Endothelial cell of umbilical vein (primary cell): Measurements from ENCODE around the gene TSPAN9. TPM values are rescaled to one million over a fixed set of nuclear protein-coding genes. Genes with fewer than 3 reads are reported as not detected.

ENCODE experiments used
- BruUV-seq: library from RNA; stranded (reverse); fragments of 400-500 nt; replicated peaks from 2 replicates; lab custom pipeline; 2021; lab: Mats Ljungman, UMichigan
- CTCF ChIA-PET: fragments of 300-600, 350-600 bp; sonication (Branson Sonifier 250); formaldehyde crosslinking; loops from one replicate; lab custom pipeline; 2021; ENCODE audit warnings: antibody characterized with exemption, inconsistent platforms; lab: Charles Lee
- POLR2A ChIA-PET: fragments of 300-600, 350-600 bp; sonication (Branson Sonifier 250); formaldehyde crosslinking; loops from one replicate; lab custom pipeline; 2021; ENCODE audit warnings: antibody characterized with exemption, inconsistent platforms; lab: Charles Lee
- DNase-seq: peaks from one replicate; pipeline ENCODE4 v3.0.0-alpha.2; 2011; ENCODE audit warnings: low read depth, low spot score
- FAIRE-seq: peaks from 2 replicates; lab custom pipeline; 2011; peaks lifted over from hg19 to GRCh38; lab: Jason Lieb, UNC
- H2AFZ ChIP-seq: 2 replicates; pipeline ENCODE4 v1.6.0; 2012; ENCODE audit warnings: low read depth, low read length, control low read depth, inconsistent platforms
- H3K27ac ChIP-seq: 2 replicates; pipeline ENCODE4 v1.5.1; 2011; ENCODE audit warnings: low read depth, mild to moderate bottlenecking, control low read depth, low read length, moderate library complexity; ENCODE audit not compliant: insufficient read depth
- H3K27me3 ChIP-seq, 2 experiments: 2 replicates each; pipeline versions ENCODE4 v1.6.0 to v1.6.1; 2011; ENCODE audit warnings: low read length in 2 of 2, mixed read lengths in 1 of 2; ENCODE audit not compliant: control insufficient read depth in 2 of 2, insufficient read depth in 2 of 2
- H3K36me3 ChIP-seq, 2 experiments: 2 replicates in 1 of 2; 3 replicates in 1 of 2; pipeline ENCODE4 v1.5.1; 2011; ENCODE audit warnings: low read length in 2 of 2, mild to moderate bottlenecking in 1 of 2, moderate library complexity in 1 of 2; ENCODE audit not compliant: control insufficient read depth in 2 of 2, insufficient read depth in 2 of 2; ENCODE audit errors: extremely low read depth in 1 of 2
- H3K4me1 ChIP-seq: 3 replicates; pipeline ENCODE4 v1.5.1; 2011; ENCODE audit warnings: mild to moderate bottlenecking, low read length; ENCODE audit not compliant: control insufficient read depth, insufficient read depth; ENCODE audit errors: extremely low read depth
- H3K4me2 ChIP-seq: 2 replicates; pipeline ENCODE4 v1.6.1; 2011; ENCODE audit warnings: low read length, control low read depth, mixed read lengths; ENCODE audit not compliant: insufficient read depth
- H3K4me3 ChIP-seq, 3 experiments: fragments of 200-600 bp in 1 of 3; sonication (generic), shearing (Covaris generic) in 1 of 3; replicated peaks in 1 of 3; 2 replicates each; pipeline ENCODE4 v1.5.1; 2011 to 2016; ENCODE audit warnings: control low read depth in 3 of 3, low read length in 3 of 3, mild to moderate bottlenecking in 2 of 3, inconsistent platforms in 1 of 3, low read depth in 1 of 3, moderate library complexity in 1 of 3; ENCODE audit not compliant: insufficient read depth in 1 of 3
- H3K79me2 ChIP-seq: 2 replicates; pipeline ENCODE4 v1.6.0; 2012; ENCODE audit warnings: low read length, inconsistent platforms; ENCODE audit not compliant: control insufficient read depth, insufficient read depth
- H3K9ac ChIP-seq: replicated peaks from 2 replicates; pipeline ENCODE3; 2011; ENCODE audit warnings: low read length, control low read depth; ENCODE audit not compliant: insufficient read depth; ENCODE audit errors: extremely low read depth
- H3K9me1 ChIP-seq: replicated peaks from 3 replicates; pipeline ENCODE4 v1.6.0; 2011; ENCODE audit warnings: mild to moderate bottlenecking, low read length; ENCODE audit not compliant: control insufficient read depth, insufficient read depth; ENCODE audit errors: extremely low read depth
- H3K9me3 ChIP-seq: replicated peaks from 2 replicates; pipeline ENCODE4 v1.5.1; 2012; ENCODE audit warnings: low read length, inconsistent platforms; ENCODE audit not compliant: control insufficient read depth, insufficient read depth
- H4K20me1 ChIP-seq: replicated peaks from 2 replicates; pipeline ENCODE3; 2011; ENCODE audit warnings: mild to moderate bottlenecking, low read length; ENCODE audit not compliant: control insufficient read depth, insufficient read depth; ENCODE audit errors: extremely low read depth
- EZH2 ChIP-seq: IDR thresholded peaks from 2 replicates; pipeline ENCODE4 v1.6.1; 2012; ENCODE audit warnings: borderline replicate concordance, low read depth, mild to moderate bottlenecking, moderate library complexity, low read length, inconsistent platforms; ENCODE audit not compliant: severe bottlenecking
- FOS ChIP-seq: IDR thresholded peaks from 2 replicates; pipeline ENCODE4 v1.6.1; 2011; ENCODE audit warnings: mild to moderate bottlenecking, low read length, moderate library complexity, borderline replicate concordance; ENCODE audit not compliant: insufficient read depth
- GATA2 ChIP-seq: IDR thresholded peaks from 2 replicates; pipeline ENCODE4 v1.7.0; 2011; ENCODE audit warnings: low read depth, mild to moderate bottlenecking, moderate library complexity, mixed read lengths, low read length; ENCODE audit not compliant: insufficient read length, insufficient read depth
- JUN ChIP-seq: IDR thresholded peaks from 2 replicates; pipeline ENCODE4 v1.6.1; 2011; ENCODE audit warnings: borderline replicate concordance, low read depth; ENCODE audit not compliant: insufficient read length, insufficient read depth
- MYC ChIP-seq: IDR thresholded peaks from one replicate; pipeline ENCODE4 v1.6.1; 2011; ENCODE audit warnings: mild to moderate bottlenecking, low read depth, low read length
- POLR2A ChIP-seq: IDR thresholded peaks from 2 replicates; pipeline ENCODE4 v1.6.1; 2012; ENCODE audit warnings: low read depth, mild to moderate bottlenecking, control low read depth, low read length
- POLR2AphosphoS5 ChIP-seq: IDR thresholded peaks from 2 replicates; pipeline ENCODE4 v1.6.1; 2012; ENCODE audit warnings: low read depth, mild to moderate bottlenecking, control low read depth, low read length, moderate library complexity; ENCODE audit not compliant: insufficient read depth
- dilution Hi-C: fragments of 300-500 bp; cut with MboI; formaldehyde crosslinking; loops from one replicate; pipeline ENCODE4 v1.15.0; 2019; ENCODE audit warnings: low sequenced_read_pairs; ENCODE audit not compliant: extremely low pct_ligation_motif_present
- intact Hi-C: fragments of 100-400 bp; cut with micrococcal nuclease; formaldehyde crosslinking; loops from one replicate; pipeline ENCODE4 v1.10.0; 2022
- polyA plus RNA-seq, 4 experiments: library from polyadenylated mRNA; depleted of rRNA in 3 of 4; stranded (reverse) in 3 of 4; unstranded in 1 of 4; fragments of >200 nt; gene quantifications; 2 replicates each; pipeline versions ENCODE4 v1.2.1 to v1.2.3, GENCODE V29; 2011 to 2012; ENCODE audit warnings: missing spikeins in 1 of 4
- total RNA-seq: library from RNA; stranded (reverse); gene quantifications from 2 replicates; pipeline ENCODE4 v1.2.3, GENCODE V29; 2021
- TF ChIP-seq, protein P1 (sequence below): IDR thresholded peaks from 2 replicates; pipeline ENCODE4 v1.6.1; 2011; ENCODE audit not compliant: insufficient read depth, insufficient read length
- TF ChIP-seq, protein P2 (sequence below), 2 donors: IDR thresholded peaks; 1 replicate in 1 of 2; 2 replicates in 1 of 2; pipeline ENCODE4 v1.5.1; 2011; ENCODE audit warnings: low read length in 2 of 2, mild to moderate bottlenecking in 2 of 2, moderate library complexity in 2 of 2, control low read depth in 1 of 2, inconsistent platforms in 1 of 2, low read depth in 1 of 2; ENCODE audit not compliant: insufficient read depth in 1 of 2; ENCODE audit errors: extremely low read depth in 1 of 2

TSPAN9 gene
- total and polyA plus RNA-seq, 2 donors (not counting 3 experiments of a cell fraction or from before 2014, with no cell fraction given): 43.3 to 66.8 TPM

- BruUV-seq: no TSS peak
- intact Hi-C loops: no loop called here
- ChIA-PET POLR2A (interaction anchor here (0.6 kb wide), 1 partner anchor 8 kb away, joined by 4 read pairs; no protein-coding TSS in a partner anchor), CTCF (interaction anchor here (0.8 to 1.4 kb wide), 3 partner anchors 25 to 93 kb away, joined by 4 to 5 read pairs (median 4); no protein-coding TSS in a partner anchor)
- H2AFZ ChIP-seq: no peak overlapping the region
- TF ChIP-seq, protein P1, sequence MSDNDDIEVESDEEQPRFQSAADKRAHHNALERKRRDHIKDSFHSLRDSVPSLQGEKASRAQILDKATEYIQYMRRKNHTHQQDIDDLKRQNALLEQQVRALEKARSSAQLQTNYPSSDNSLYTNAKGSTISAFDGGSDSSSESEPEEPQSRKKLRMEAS: no peak
- TF ChIP-seq EZH2 (no peak), MYC (no peak), POLR2A (no peak), POLR2AphosphoS5 (no peak), FOS (no peak), GATA2 (no peak), JUN (no peak)
- TF ChIP-seq, protein P2, sequence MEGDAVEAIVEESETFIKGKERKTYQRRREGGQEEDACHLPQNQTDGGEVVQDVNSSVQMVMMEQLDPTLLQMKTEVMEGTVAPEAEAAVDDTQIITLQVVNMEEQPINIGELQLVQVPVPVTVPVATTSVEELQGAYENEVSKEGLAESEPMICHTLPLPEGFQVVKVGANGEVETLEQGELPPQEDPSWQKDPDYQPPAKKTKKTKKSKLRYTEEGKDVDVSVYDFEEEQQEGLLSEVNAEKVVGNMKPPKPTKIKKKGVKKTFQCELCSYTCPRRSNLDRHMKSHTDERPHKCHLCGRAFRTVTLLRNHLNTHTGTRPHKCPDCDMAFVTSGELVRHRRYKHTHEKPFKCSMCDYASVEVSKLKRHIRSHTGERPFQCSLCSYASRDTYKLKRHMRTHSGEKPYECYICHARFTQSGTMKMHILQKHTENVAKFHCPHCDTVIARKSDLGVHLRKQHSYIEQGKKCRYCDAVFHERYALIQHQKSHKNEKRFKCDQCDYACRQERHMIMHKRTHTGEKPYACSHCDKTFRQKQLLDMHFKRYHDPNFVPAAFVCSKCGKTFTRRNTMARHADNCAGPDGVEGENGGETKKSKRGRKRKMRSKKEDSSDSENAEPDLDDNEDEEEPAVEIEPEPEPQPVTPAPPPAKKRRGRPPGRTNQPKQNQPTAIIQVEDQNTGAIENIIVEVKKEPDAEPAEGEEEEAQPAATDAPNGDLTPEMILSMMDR (IDR thresholded peaks at IDR 0.05; ENCODE audit: extremely low read depth in 1 of 2, insufficient read depth in 1 of 2, low read depth in 1 of 2, low read length in 2 of 2): no peak
- no peaks in the 10 kb centered on the region for H4K20me1 ChIP-seq
- H3K4me3 ChIP-seq: no peak overlapping the region
- DNase-seq (no peak), FAIRE-seq (no peak)
- H3K9me3 ChIP-seq: no peaks in the 10 kb centered on the region
- no peaks in the 10 kb centered on the region for H3K79me2 ChIP-seq
- H3K4me2 ChIP-seq: no peak overlapping the region
- no peaks in the 10 kb centered on the region for H3K36me3 ChIP-seq
- no peaks in the 10 kb centered on the region for H3K9me1 ChIP-seq
- dilution Hi-C loops: no loop called here
- H3K4me1 ChIP-seq: no peaks in the 10 kb centered on the region
- no peaks in the 10 kb centered on the region for H3K27me3 ChIP-seq
- no peak overlapping the region for H3K27ac ChIP-seq
- no peak overlapping the region for H3K9ac ChIP-seq
Observed at GRCh38 chr12:3182426-3182825, 105.2 kb downstream of the TSPAN9 start.
